IPS DF 6.9 (cell line): ENCODE measurements around the gene ATP2A1.
A peak's percentile ranks its signal among the peaks of the same experiment; 100 is the strongest.
"Not testable (repeated sequence)": the region's sequence is repeated elsewhere in the genome, so short reads cannot be mapped to it uniquely, and the experiment has no call there.

Source experiments
- DNase-seq: peaks from one replicate; pipeline ENCODE4 v3.0.0-alpha.2; 2013; ENCODE audit warnings: low read depth, low spot score
- H3K27ac ChIP-seq: one replicate; pipeline ENCODE4 v1.5.1; 2013; ENCODE audit warnings: low read length, control low read depth
- H3K27me3 ChIP-seq: 2 replicates; pipeline ENCODE4 v1.6.1; 2013; ENCODE audit warnings: mild to moderate bottlenecking, low read length; ENCODE audit not compliant: control insufficient read depth, insufficient read depth
- H3K36me3 ChIP-seq: 2 replicates; pipeline ENCODE4 v1.6.1; 2013; ENCODE audit warnings: low read length; ENCODE audit not compliant: control insufficient read depth, insufficient read depth
- H3K4me1 ChIP-seq: 2 replicates; pipeline ENCODE4 v1.6.1; 2013; ENCODE audit warnings: low read length; ENCODE audit not compliant: control insufficient read depth, insufficient read depth
- H3K4me3 ChIP-seq: 2 replicates; pipeline ENCODE4 v1.5.1; 2013; ENCODE audit warnings: mild to moderate bottlenecking, low read length
- H3K9me3 ChIP-seq: 2 replicates; pipeline ENCODE4 v1.6.1; 2013; ENCODE audit warnings: low read length, inconsistent platforms; ENCODE audit not compliant: control insufficient read depth, insufficient read depth
- WGBS: extraction: QIAGEN DNeasy Blood & Tissue Kit; methylation state at CpG from one replicate; pipeline ENCODE4 v1.1.7; 2013; ENCODE audit warnings: mixed read lengths, missing lambda C conversion rate; ENCODE audit not compliant: insufficient read length, insufficient coverage; 5-methylcytosine and 5-hydroxymethylcytosine counted together

Gene ATP2A1

GRCh38 chr16:28859326-28859725 lies 19.0 kb upstream of the ATP2A1 start:
- Histone ChIP-seq H3K4me3 (no peak overlapping the region), H3K27ac (no peak overlapping the region), H3K36me3 (no peaks in the 10 kb centered on the region), H3K9me3 (no peaks in the 10 kb centered on the region), H3K4me1 (no peaks in the 10 kb centered on the region), H3K27me3 (no peaks in the 10 kb centered on the region)
- DNase-seq = no peak
- WGBS = no CpG with 5 or more reads among the region's 4 CpGs

GRCh38 chr16:28863929-28864793 lies 14.1 kb upstream of the ATP2A1 start:
- WGBS = no CpG with 5 or more reads among the region's 42 CpGs
- H3K27ac ChIP-seq = no peak overlapping the region
- no peak for DNase-seq

GRCh38 chr16:28865001-28865688 lies 13.1 kb upstream of the ATP2A1 start:
- peaks cover 16% of the 10 kb centered on the region for H3K36me3 ChIP-seq
- H3K27me3 ChIP-seq = no peaks in the 10 kb centered on the region
- DNase-seq = no peak
- H3K4me1 ChIP-seq = peaks cover 3% of the 10 kb centered on the region
- no peaks in the 10 kb centered on the region for H3K9me3 ChIP-seq
- no peak overlapping the region for H3K27ac ChIP-seq
- WGBS = no CpG with 5 or more reads among the region's 12 CpGs
- H3K4me3 ChIP-seq = no peak overlapping the region

More at GRCh38 chr16:28863929-28864793, 14.1 kb upstream of the ATP2A1 start:
- H3K4me3 ChIP-seq = peak overlapping the region; percentile 98
- H3K9me3 ChIP-seq = no peaks in the 10 kb centered on the region
- peaks cover 3% of the 10 kb centered on the region for H3K4me1 ChIP-seq
- H3K27me3 ChIP-seq = no peaks in the 10 kb centered on the region
- H3K36me3 ChIP-seq = peaks cover 8% of the 10 kb centered on the region

- Histone ChIP-seq H3K27me3 (no peaks in the 10 kb centered on the region), H3K27ac (no peak overlapping the region), H3K4me1 (peaks cover 3% of the 10 kb centered on the region), H3K9me3 (no peaks in the 10 kb centered on the region), H3K36me3 (peaks cover 16% of the 10 kb centered on the region), H3K4me3 (no peak overlapping the region)
- WGBS = no CpG with 5 or more reads among the region's 32 CpGs
- no peak for DNase-seq
Measured at GRCh38 chr16:28865722-28866453, 12.4 kb upstream of the ATP2A1 start.

- Histone ChIP-seq H3K4me1 (peaks cover 3% of the 10 kb centered on the region), H3K27me3 (no peaks in the 10 kb centered on the region), H3K27ac (no peak overlapping the region), H3K4me3 (no peak overlapping the region), H3K36me3 (peaks cover 16% of the 10 kb centered on the region), H3K9me3 (no peaks in the 10 kb centered on the region)
- no peak for DNase-seq
- WGBS = no CpG with 5 or more reads among the region's 17 CpGs
Measured at GRCh38 chr16:28866454-28866804, 11.9 kb upstream of the ATP2A1 start.

- H3K36me3 ChIP-seq = peaks cover 20% of the 10 kb centered on the region
- no peak overlapping the region for H3K27ac ChIP-seq
- no peaks in the 10 kb centered on the region for H3K27me3 ChIP-seq
- no peak overlapping the region for H3K4me3 ChIP-seq
- H3K4me1 ChIP-seq = peaks cover 3% of the 10 kb centered on the region
- H3K9me3 ChIP-seq = no peaks in the 10 kb centered on the region
- DNase-seq = no peak
- WGBS = no CpG with 5 or more reads among the region's 13 CpGs
Measured at GRCh38 chr16:28867241-28867640, 11.0 kb upstream of the ATP2A1 start.

- H3K9me3 ChIP-seq, H3K4me1 ChIP-seq, DNase-seq, H3K27me3 ChIP-seq, H3K27ac ChIP-seq, H3K4me3 ChIP-seq: not testable (repeated sequence)
- WGBS = no CpG with 5 or more reads among the region's 9 CpGs
- peaks cover 23% of the 10 kb centered on the region for H3K36me3 ChIP-seq
Measured at GRCh38 chr16:28867646-28868045, 10.6 kb upstream of the ATP2A1 start.

- Histone ChIP-seq H3K4me3 (no peak overlapping the region), H3K27me3 (no peaks in the 10 kb centered on the region), H3K4me1 (peaks cover 3% of the 10 kb centered on the region), H3K27ac (no peak overlapping the region), H3K36me3 (peaks cover 29% of the 10 kb centered on the region), H3K9me3 (no peaks in the 10 kb centered on the region)
- WGBS = no CpG with 5 or more reads among the region's 11 CpGs
- no peak for DNase-seq
Measured at GRCh38 chr16:28869201-28869600, 9.1 kb upstream of the ATP2A1 start.

GRCh38 chr16:28872952-28873351 lies 5.3 kb upstream of the ATP2A1 start:
- no peak overlapping the region for H3K4me3 ChIP-seq
- no peaks in the 10 kb centered on the region for H3K27me3 ChIP-seq
- H3K27ac ChIP-seq = no peak overlapping the region
- no CpG with 5 or more reads among the region's 15 CpGs for WGBS
- no peaks in the 10 kb centered on the region for H3K4me1 ChIP-seq
- no peaks in the 10 kb centered on the region for H3K9me3 ChIP-seq
- DNase-seq = no peak
- H3K36me3 ChIP-seq = peaks cover 27% of the 10 kb centered on the region

GRCh38 chr16:28873543-28874201 lies 4.6 kb upstream of the ATP2A1 start:
- no CpG with 5 or more reads among the region's 18 CpGs for WGBS
- H3K27me3 ChIP-seq = no peaks in the 10 kb centered on the region
- peaks cover 27% of the 10 kb centered on the region for H3K36me3 ChIP-seq
- no peak for DNase-seq
- H3K4me3 ChIP-seq = no peak overlapping the region
- no peaks in the 10 kb centered on the region for H3K9me3 ChIP-seq
- no peak overlapping the region for H3K27ac ChIP-seq
- no peaks in the 10 kb centered on the region for H3K4me1 ChIP-seq
